Esophagus muscularis mucosa (tissue), 3 donors: ENCODE results near the gene DSCAML1.

Source experiments
- POLR2AphosphoS5 ChIP-seq, 2 donors: sonication (generic); formaldehyde crosslinking; IDR thresholded peaks; one replicate each; pipeline ENCODE4 v1.6.1; 2017; ENCODE audit warnings: antibody characterized with exemption in 2 of 2
- TF ChIP-seq, protein P1 (sequence below), 3 experiments: fragments of 200-600 bp in 2 of 3; fragments of 450-650 bp in 1 of 3; sonication (generic) in 2 of 3; IDR thresholded peaks; one replicate each; pipeline ENCODE4 v1.5.1; 2017 to 2019; ENCODE audit warnings: antibody characterized with exemption in 3 of 3, mild to moderate bottlenecking in 2 of 3, moderate library complexity in 1 of 3

- TF ChIP-seq, protein P1, sequence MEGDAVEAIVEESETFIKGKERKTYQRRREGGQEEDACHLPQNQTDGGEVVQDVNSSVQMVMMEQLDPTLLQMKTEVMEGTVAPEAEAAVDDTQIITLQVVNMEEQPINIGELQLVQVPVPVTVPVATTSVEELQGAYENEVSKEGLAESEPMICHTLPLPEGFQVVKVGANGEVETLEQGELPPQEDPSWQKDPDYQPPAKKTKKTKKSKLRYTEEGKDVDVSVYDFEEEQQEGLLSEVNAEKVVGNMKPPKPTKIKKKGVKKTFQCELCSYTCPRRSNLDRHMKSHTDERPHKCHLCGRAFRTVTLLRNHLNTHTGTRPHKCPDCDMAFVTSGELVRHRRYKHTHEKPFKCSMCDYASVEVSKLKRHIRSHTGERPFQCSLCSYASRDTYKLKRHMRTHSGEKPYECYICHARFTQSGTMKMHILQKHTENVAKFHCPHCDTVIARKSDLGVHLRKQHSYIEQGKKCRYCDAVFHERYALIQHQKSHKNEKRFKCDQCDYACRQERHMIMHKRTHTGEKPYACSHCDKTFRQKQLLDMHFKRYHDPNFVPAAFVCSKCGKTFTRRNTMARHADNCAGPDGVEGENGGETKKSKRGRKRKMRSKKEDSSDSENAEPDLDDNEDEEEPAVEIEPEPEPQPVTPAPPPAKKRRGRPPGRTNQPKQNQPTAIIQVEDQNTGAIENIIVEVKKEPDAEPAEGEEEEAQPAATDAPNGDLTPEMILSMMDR (IDR thresholded peaks at IDR 0.05), result no peak
- no peak for TF ChIP-seq POLR2AphosphoS5 (IDR thresholded peaks at IDR 0.05)
Observed at GRCh38 chr11:117606790-117607189, 190.2 kb downstream of the DSCAML1 start.
